Body of pancreas (tissue), 4 donors: ENCODE measurements around the gene PNKD. TPM values are rescaled to one million over a fixed set of nuclear protein-coding genes. Genes with fewer than 3 reads are reported as not detected.

Experiments used
- ATAC-seq: fragments of 150-250 bp; one replicate; pipeline ENCODE4 v1.9.1; 2016
- DNase-seq, 4 donors: peaks; one replicate each; pipeline ENCODE4 v3.0.0-alpha.2; 2019
- H3K27ac ChIP-seq, 4 donors: fragments of 200-600 bp; sonication (generic); 1 replicate in 3 of 4; 2 replicates in 1 of 4; pipeline versions ENCODE4 v1.5.1 to v1.6.1; 2016 to 2019; ENCODE audit warnings: mild to moderate bottlenecking in 1 of 4, mixed read lengths in 1 of 4, moderate library complexity in 1 of 4
- H3K27me3 ChIP-seq, 2 donors: fragments of 200-600 bp; sonication (generic); one replicate each; pipeline ENCODE4 v1.6.0; 2016; ENCODE audit warnings: mild to moderate bottlenecking in 1 of 2
- H3K36me3 ChIP-seq, 2 donors: fragments of 200-600 bp; sonication (generic); replicated peaks in 1 of 2; 2 replicates each; pipeline ENCODE4 v1.5.1; 2016; ENCODE audit warnings: low read depth in 2 of 2; ENCODE audit not compliant: insufficient read depth in 1 of 2
- H3K4me1 ChIP-seq: fragments of 200-600 bp; sonication (generic); one replicate; pipeline ENCODE4 v1.6.0; 2016
- H3K4me3 ChIP-seq, 2 donors: fragments of 200-600 bp; sonication (generic); 1 replicate in 1 of 2; 2 replicates in 1 of 2; pipeline ENCODE4 v1.5.1; 2016 to 2019
- H3K9me3 ChIP-seq, 3 donors: fragments of 200-600 bp; sonication (generic); 1 replicate in 2 of 3; 2 replicates in 1 of 3; pipeline ENCODE4 v1.5.1; 2016
- CTCF ChIP-seq, 7 experiments: fragments of 450-650 bp in 4 of 7; fragments of 200-600 bp in 3 of 7; sonication (generic) in 3 of 7; IDR thresholded peaks; one replicate each; pipeline ENCODE4 v1.5.1; 2016 to 2019; ENCODE audit warnings: antibody characterized with exemption in 7 of 7
- POLR2A ChIP-seq, 3 donors: fragments of 450-650 bp; IDR thresholded peaks; one replicate each; pipeline ENCODE4 v1.6.1; 2016; ENCODE audit warnings: antibody characterized with exemption in 3 of 3, mild to moderate bottlenecking in 2 of 3
- WGBS, 2 donors: methylation state at CpG; one replicate each; pipeline ENCODE4 v1.1.5; 2017; 5-methylcytosine and 5-hydroxymethylcytosine counted together
- intact Hi-C: fragments of 100-400 bp; cut with DNase I; formaldehyde crosslinking; loops from one replicate; pipeline ENCODE4 v1.15.1; 2023
- microRNA-seq, 2 donors: library from miRNA; unstranded; fragments of <30 nt; microRNA quantifications; one replicate each; pipeline ENCODE4, GENCODE V29; 2016; ENCODE audit warnings: borderline number of aligned reads in 2 of 2, borderline replicate concordance in 2 of 2
- small RNA-seq: library from RNA; depleted of rRNA; stranded (forward); fragments of <200 nt; gene quantifications from one replicate; pipeline ENCODE3, GENCODE V24; 2016
- total RNA-seq, 2 donors: library from RNA; depleted of rRNA; stranded (reverse); fragments of >200 nt; gene quantifications; one replicate each; pipeline ENCODE4 v1.1.0, GENCODE V29; 2016

PNKD gene
- total RNA-seq, 2 donors from 2014 or later: 17.1 to 21.3 TPM

GRCh38 chr2:218395826-218396687 is 125.7 kb downstream of the PNKD start:
- peak; percentile 72 for ATAC-seq
- WGBS, 2 donors: 1 to 6% methylated on average over 25 to 57 of the region's 57 CpGs
- TF ChIP-seq CTCF (IDR thresholded peaks at IDR 0.05): peak; percentile 88 to 99 (median 96)
- peak in 2 of 3 donors; percentile 66 to 72 for TF ChIP-seq POLR2A (IDR thresholded peaks at IDR 0.05)

More at GRCh38 chr2:218395826-218396687, 125.7 kb downstream of the PNKD start:
- Histone ChIP-seq H3K4me1 (peaks cover 38% of the 10 kb centered on the region), H3K27ac (peak overlapping the region; percentile 95 to 100 (median 98)), H3K9me3 (no peaks in the 10 kb centered on the region), H3K4me3 (peak overlapping the region in 1 of 2 donors; percentile 19), H3K27me3 (no peaks in the 10 kb centered on the region), H3K36me3 (no peaks in the 10 kb centered on the region)
- intact Hi-C loops: no loop called here
- DNase-seq: peak; percentile 93 to 96 (median 94)

Small RNA genes lying within 50 kb of the gene (microRNA-seq; reads per million reads assigned to microRNA genes)
- gene MIR6513 (8.1 to 8.4 reads per million in 2 donors), gene MIR6810 (0.90 to 0.93 reads per million in 2 donors)

Small RNA genes lying within 50 kb of the gene (small RNA-seq; reads per million reads assigned to genes)
- not detected for gene MIR6810

Other genes starting within 250 kb of the PNKD start
- gene RUFY4, start 201.3 kb upstream of the PNKD start, total RNA-seq: not detected
- gene CXCR2, start 144.5 kb upstream of the PNKD start, total RNA-seq: not detected
- gene CXCR1, start 103.6 kb upstream of the PNKD start, total RNA-seq: not detected
- gene ARPC2, start 53.3 kb upstream of the PNKD start, total RNA-seq: 10 to 100 TPM; 68.6 to 96.2 TPM
- 10 to 100 TPM in 1 of 2 donors, 1 to 10 TPM in 1; 3.1 to 90.3 TPM for gene GPBAR1, start 9.5 kb upstream of the PNKD start, total RNA-seq
- gene AAMP, start 382 bp upstream of the PNKD start, total RNA-seq: 100 to 1,000 TPM in 1 of 2 donors, 10 to 100 TPM in 1; 61.5 to 114 TPM
- gene TMBIM1, start 22.0 kb downstream of the PNKD start, total RNA-seq: 100 to 1,000 TPM; 125 to 148 TPM
- gene CATIP, start 86.3 kb downstream of the PNKD start, total RNA-seq: under 1 TPM; 0.33 to 0.52 TPM
- gene SLC11A1, start 111.8 kb downstream of the PNKD start, total RNA-seq: 1 to 10 TPM; 3.0 to 7.3 TPM
- 10 to 100 TPM; 67.2 to 98.9 TPM for gene CTDSP1, start 129.3 kb downstream of the PNKD start, total RNA-seq
- gene VIL1, start 148.6 kb downstream of the PNKD start, total RNA-seq: 10 to 100 TPM; 15.3 to 15.8 TPM